ENCODE data around the gene ZNF175.

ZNF175 gene

GRCh38 chr19:51610576-51610975, 39.5 kb downstream of the ZNF175 start:
- Histone ChIP-seq H3K14ac (ENCODE audit: low read length in 2 of 2) (no peak overlapping the region), H3K4me3 (ENCODE audit: insufficient read depth in 1 of 2, low read depth in 1 of 2, low read length in 2 of 2) (no peak overlapping the region), H3K79me1 (replicated peaks; ENCODE audit: low read length, poor library complexity, severe bottlenecking) (no peaks in the 10 kb centered on the region), H3K23ac (ENCODE audit: low read length in 2 of 2) (no peak overlapping the region), H3K27me3 (ENCODE audit: control insufficient read depth in 1 of 2, insufficient read depth in 1 of 2, low read length in 2 of 2) (peaks cover 0 to 6% of the 10 kb centered on the region in 2 experiments), H2AFZ (ENCODE audit: low read depth, low read length) (no peak overlapping the region), H4K8ac (ENCODE audit: low read length) (no peak overlapping the region), H2AK5ac (ENCODE audit: low read length, severe bottlenecking) (no peak overlapping the region), H3K4me2 (ENCODE audit: low read length, poor library complexity, severe bottlenecking) (no peak overlapping the region), H2BK15ac (ENCODE audit: low read depth, poor library complexity, severe bottlenecking) (no peak overlapping the region), H3K36me3 (ENCODE audit: control insufficient read depth in 1 of 2, insufficient read depth in 2 of 2, low read depth in 1 of 2, low read length in 2 of 2) (no peaks in the 10 kb centered on the region), H3K9ac (ENCODE audit: low read length) (no peak overlapping the region), H4K91ac (ENCODE audit: low read length) (no peak overlapping the region), H3K27ac (ENCODE audit: low read length, poor library complexity, severe bottlenecking) (no peak overlapping the region), H2BK5ac (ENCODE audit: low read depth, low read length, poor library complexity, severe bottlenecking) (no peak overlapping the region), H2BK12ac (ENCODE audit: low read length in 2 of 2) (no peak overlapping the region), H3K4ac (ENCODE audit: low read depth in 1 of 2, low read length in 2 of 2) (no peak overlapping the region), H3K4me1 (ENCODE audit: control insufficient read depth, insufficient read depth, low read depth, low read length) (no peaks in the 10 kb centered on the region), H3K9me3 (ENCODE audit: control insufficient read depth, low read length) (no peaks in the 10 kb centered on the region), H3K18ac (ENCODE audit: low read depth in 1 of 2, low read length in 2 of 2) (no peak overlapping the region), H2BK120ac (ENCODE audit: low read depth, low read length) (no peak overlapping the region)
- DNase-seq = no peak
- WGBS = 68% methylated on average over 1 of the region's 1 CpG

GRCh38 chr19:51614789-51615188, 43.7 kb downstream of the ZNF175 start:
- Histone ChIP-seq H3K4me3 (ENCODE audit: insufficient read depth in 1 of 2, low read depth in 1 of 2, low read length in 2 of 2) (no peak overlapping the region), H3K14ac (ENCODE audit: low read length in 2 of 2) (no peak overlapping the region), H3K36me3 (ENCODE audit: control insufficient read depth in 1 of 2, insufficient read depth in 2 of 2, low read depth in 1 of 2, low read length in 2 of 2) (no peaks in the 10 kb centered on the region), H2BK15ac (ENCODE audit: low read depth, poor library complexity, severe bottlenecking) (no peak overlapping the region), H3K23ac (ENCODE audit: low read length in 2 of 2) (no peak overlapping the region), H3K18ac (ENCODE audit: low read depth in 1 of 2, low read length in 2 of 2) (no peak overlapping the region), H3K27ac (ENCODE audit: low read length, poor library complexity, severe bottlenecking) (no peak overlapping the region), H4K8ac (ENCODE audit: low read length) (no peak overlapping the region), H3K9ac (ENCODE audit: low read length) (no peak overlapping the region), H2BK5ac (ENCODE audit: low read depth, low read length, poor library complexity, severe bottlenecking) (no peak overlapping the region), H2AK5ac (ENCODE audit: low read length, severe bottlenecking) (no peak overlapping the region), H3K27me3 (ENCODE audit: control insufficient read depth in 1 of 2, insufficient read depth in 1 of 2, low read length in 2 of 2) (peaks cover 0 to 6% of the 10 kb centered on the region in 2 experiments), H3K9me3 (ENCODE audit: control insufficient read depth, low read length) (no peaks in the 10 kb centered on the region), H2AFZ (ENCODE audit: low read depth, low read length) (no peak overlapping the region), H4K91ac (ENCODE audit: low read length) (no peak overlapping the region), H3K79me1 (replicated peaks; ENCODE audit: low read length, poor library complexity, severe bottlenecking) (no peaks in the 10 kb centered on the region), H3K4me2 (ENCODE audit: low read length, poor library complexity, severe bottlenecking) (no peak overlapping the region), H3K4ac (ENCODE audit: low read depth in 1 of 2, low read length in 2 of 2) (no peak overlapping the region), H3K4me1 (ENCODE audit: control insufficient read depth, insufficient read depth, low read depth, low read length) (no peaks in the 10 kb centered on the region), H2BK12ac (ENCODE audit: low read length in 2 of 2) (no peak overlapping the region), H2BK120ac (ENCODE audit: low read depth, low read length) (no peak overlapping the region)
- 46% methylated on average over 4 of the region's 5 CpGs for WGBS
- DNase-seq = no peak

GRCh38 chr19:51615991-51616390, 44.9 kb downstream of the ZNF175 start:
- no peak overlapping the region for H3K4ac ChIP-seq (ENCODE audit: low read depth in 1 of 2, low read length in 2 of 2)
- no peaks in the 10 kb centered on the region for H3K9me3 ChIP-seq (ENCODE audit: control insufficient read depth, low read length)
- no peak overlapping the region for H3K23ac ChIP-seq (ENCODE audit: low read length in 2 of 2)
- no peak overlapping the region for H2BK12ac ChIP-seq (ENCODE audit: low read length in 2 of 2)
- WGBS = 84% methylated on average over 7 of the region's 7 CpGs
- no peak overlapping the region for H2BK5ac ChIP-seq (ENCODE audit: low read depth, low read length, poor library complexity, severe bottlenecking)
- H3K36me3 ChIP-seq (ENCODE audit: control insufficient read depth in 1 of 2, insufficient read depth in 2 of 2, low read depth in 1 of 2, low read length in 2 of 2) = no peaks in the 10 kb centered on the region
- no peak overlapping the region for H2AFZ ChIP-seq (ENCODE audit: low read depth, low read length)
- no peak overlapping the region for H3K18ac ChIP-seq (ENCODE audit: low read depth in 1 of 2, low read length in 2 of 2)
- no peak overlapping the region for H2BK15ac ChIP-seq (ENCODE audit: low read depth, poor library complexity, severe bottlenecking)
- H3K9ac ChIP-seq (ENCODE audit: low read length) = no peak overlapping the region
- DNase-seq = no peak
- H3K4me3 ChIP-seq (ENCODE audit: insufficient read depth in 1 of 2, low read depth in 1 of 2, low read length in 2 of 2) = no peak overlapping the region
- no peak overlapping the region for H3K14ac ChIP-seq (ENCODE audit: low read length in 2 of 2)
- H2AK5ac ChIP-seq (ENCODE audit: low read length, severe bottlenecking) = no peak overlapping the region
- H2BK120ac ChIP-seq (ENCODE audit: low read depth, low read length) = no peak overlapping the region
- no peaks in the 10 kb centered on the region for H3K79me1 ChIP-seq (replicated peaks; ENCODE audit: low read length, poor library complexity, severe bottlenecking)
- H4K91ac ChIP-seq (ENCODE audit: low read length) = no peak overlapping the region
- no peak overlapping the region for H3K4me2 ChIP-seq (ENCODE audit: low read length, poor library complexity, severe bottlenecking)
- no peak overlapping the region for H3K27ac ChIP-seq (ENCODE audit: low read length, poor library complexity, severe bottlenecking)
- no peaks in the 10 kb centered on the region for H3K4me1 ChIP-seq (ENCODE audit: control insufficient read depth, insufficient read depth, low read depth, low read length)
- no peak overlapping the region for H4K8ac ChIP-seq (ENCODE audit: low read length)
- H3K27me3 ChIP-seq (ENCODE audit: control insufficient read depth in 1 of 2, insufficient read depth in 1 of 2, low read length in 2 of 2) = peaks cover 0 to 6% of the 10 kb centered on the region in 2 experiments

GRCh38 chr19:51621178-51621577, 50.1 kb downstream of the ZNF175 start:
- H3K9ac ChIP-seq (ENCODE audit: low read length) = no peak overlapping the region
- no peak overlapping the region for H3K23ac ChIP-seq (ENCODE audit: low read length in 2 of 2)
- no peak overlapping the region for H3K18ac ChIP-seq (ENCODE audit: low read depth in 1 of 2, low read length in 2 of 2)
- H2BK120ac ChIP-seq (ENCODE audit: low read depth, low read length) = no peak overlapping the region
- H4K8ac ChIP-seq (ENCODE audit: low read length) = no peak overlapping the region
- H3K14ac ChIP-seq (ENCODE audit: low read length in 2 of 2) = no peak overlapping the region
- no peak for DNase-seq
- H2AK5ac ChIP-seq (ENCODE audit: low read length, severe bottlenecking) = no peak overlapping the region
- no peak overlapping the region for H3K27ac ChIP-seq (ENCODE audit: low read length, poor library complexity, severe bottlenecking)
- H2BK15ac ChIP-seq (ENCODE audit: low read depth, poor library complexity, severe bottlenecking) = no peak overlapping the region
- H2BK5ac ChIP-seq (ENCODE audit: low read depth, low read length, poor library complexity, severe bottlenecking) = no peak overlapping the region
- no peak overlapping the region for H3K4me2 ChIP-seq (ENCODE audit: low read length, poor library complexity, severe bottlenecking)
- H2BK12ac ChIP-seq (ENCODE audit: low read length in 2 of 2) = no peak overlapping the region
- H3K9me3 ChIP-seq (ENCODE audit: control insufficient read depth, low read length) = no peaks in the 10 kb centered on the region
- no peaks in the 10 kb centered on the region for H3K79me1 ChIP-seq (replicated peaks; ENCODE audit: low read length, poor library complexity, severe bottlenecking)
- no peak overlapping the region for H4K91ac ChIP-seq (ENCODE audit: low read length)
- H2AFZ ChIP-seq (ENCODE audit: low read depth, low read length) = no peak overlapping the region
- H3K27me3 ChIP-seq (ENCODE audit: control insufficient read depth in 1 of 2, insufficient read depth in 1 of 2, low read length in 2 of 2) = peaks cover 0 to 5% of the 10 kb centered on the region in 2 experiments
- no peak overlapping the region for H3K4ac ChIP-seq (ENCODE audit: low read depth in 1 of 2, low read length in 2 of 2)
- no peak overlapping the region for H3K4me3 ChIP-seq (ENCODE audit: insufficient read depth in 1 of 2, low read depth in 1 of 2, low read length in 2 of 2)
- 69% methylated on average over 2 of the region's 2 CpGs for WGBS
- no peaks in the 10 kb centered on the region for H3K36me3 ChIP-seq (ENCODE audit: control insufficient read depth in 1 of 2, insufficient read depth in 2 of 2, low read depth in 1 of 2, low read length in 2 of 2)
- H3K4me1 ChIP-seq (ENCODE audit: control insufficient read depth, insufficient read depth, low read depth, low read length) = no peaks in the 10 kb centered on the region
